DND-41 (cell line): ENCODE data around the gene TRPM3.

Experiments used
- ATAC-seq: fragments of 200-7000 bp; cut with Tn5 transposase; 3 replicates; pipeline ENCODE4 v1.9.1; 2021; ENCODE audit warnings: low read depth; ENCODE audit not compliant: insufficient read depth
- DNase-seq: peaks from one replicate; pipeline ENCODE4 v3.0.0-alpha.2; 2020
- H2AFZ ChIP-seq: 2 replicates; pipeline ENCODE4 v1.6.0; 2012; ENCODE audit warnings: low read depth, low read length
- H3K27ac ChIP-seq: 2 replicates; pipeline ENCODE4 v1.5.1; 2012; ENCODE audit warnings: low read length, inconsistent platforms
- H3K27me3 ChIP-seq: fragments of 200-600 bp; sonication (generic); 2 replicates; pipeline ENCODE4 v1.6.0; 2012; ENCODE audit warnings: low read length, mild to moderate bottlenecking, inconsistent platforms; ENCODE audit not compliant: insufficient read depth, poor library complexity
- H3K36me3 ChIP-seq: 2 replicates; pipeline ENCODE4 v1.5.1; 2012; ENCODE audit warnings: low read length, inconsistent platforms; ENCODE audit not compliant: insufficient read depth
- H3K4me1 ChIP-seq: 2 replicates; pipeline ENCODE4 v1.5.1; 2012; ENCODE audit warnings: mild to moderate bottlenecking, low read length; ENCODE audit not compliant: insufficient read depth
- H3K4me2 ChIP-seq: 2 replicates; pipeline ENCODE4 v1.6.0; 2012; ENCODE audit warnings: mild to moderate bottlenecking, moderate library complexity, low read length, inconsistent platforms; ENCODE audit not compliant: insufficient read depth
- H3K4me3 ChIP-seq, 2 experiments: fragments of 200-600 bp in 1 of 2; shearing (Covaris generic) in 1 of 2; 2 replicates each; pipeline ENCODE4 v1.5.1; 2012 to 2016; ENCODE audit warnings: inconsistent platforms in 2 of 2, low read length in 2 of 2, mild to moderate bottlenecking in 2 of 2, low read depth in 1 of 2, moderate library complexity in 1 of 2
- H3K79me2 ChIP-seq: 2 replicates; pipeline ENCODE4 v1.6.0; 2012; ENCODE audit warnings: low read length, inconsistent platforms; ENCODE audit not compliant: insufficient read depth
- H3K9ac ChIP-seq: 2 replicates; pipeline ENCODE4 v1.6.0; 2012; ENCODE audit warnings: low read depth, mild to moderate bottlenecking, inconsistent platforms, low read length, moderate library complexity
- H3K9me3 ChIP-seq: 2 replicates; pipeline ENCODE4 v1.5.1; 2012; ENCODE audit warnings: low read length, moderate library complexity, mild to moderate bottlenecking, inconsistent platforms; ENCODE audit not compliant: insufficient read depth, severe bottlenecking
- H4K20me1 ChIP-seq: 2 replicates; pipeline ENCODE4 v1.6.0; 2012; ENCODE audit warnings: low read length; ENCODE audit not compliant: insufficient read depth
- CTCF ChIP-seq: IDR thresholded peaks from 2 replicates; pipeline ENCODE4 v1.5.1; 2012; ENCODE audit warnings: borderline replicate concordance, low read length, moderate library complexity, mild to moderate bottlenecking; ENCODE audit not compliant: poor library complexity, severe bottlenecking; ENCODE audit errors: extremely low read depth
- EZH2 ChIP-seq: IDR thresholded peaks from 3 replicates; pipeline ENCODE4 v1.6.1; 2012; ENCODE audit warnings: borderline replicate concordance, low read depth, mild to moderate bottlenecking, moderate library complexity, low read length, inconsistent platforms; ENCODE audit not compliant: severe bottlenecking

The TRPM3 gene

DNA sequence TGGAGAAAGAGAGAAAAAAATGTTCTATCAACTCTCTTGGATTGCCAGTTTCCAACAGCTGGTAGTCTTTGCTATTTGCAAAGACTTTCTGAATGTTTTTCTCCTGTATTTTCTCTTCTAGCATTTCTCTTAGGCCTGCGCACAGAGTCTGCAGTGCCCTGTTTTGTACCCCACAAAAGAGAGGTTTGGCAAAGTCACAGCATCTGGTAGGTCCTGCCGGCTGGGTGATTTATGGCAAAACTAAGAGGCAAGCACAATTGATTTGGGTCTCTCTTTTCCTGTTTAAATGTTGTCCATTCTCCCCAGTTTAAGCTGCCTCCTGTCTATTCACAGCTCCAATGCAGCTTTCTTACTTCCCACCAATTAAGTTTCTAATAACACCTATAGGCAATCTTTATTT, 193.9 kb downstream of the TRPM3 start:
- Histone ChIP-seq H3K9ac (no peak overlapping the region), H3K9me3 (no peaks in the 10 kb centered on the region), H3K4me3 (no peak overlapping the region), H3K79me2 (no peaks in the 10 kb centered on the region), H2AFZ (no peak overlapping the region), H3K36me3 (no peaks in the 10 kb centered on the region), H3K27ac (no peak overlapping the region), H4K20me1 (no peaks in the 10 kb centered on the region), H3K27me3 (no peaks in the 10 kb centered on the region), H3K4me1 (no peaks in the 10 kb centered on the region), H3K4me2 (no peak overlapping the region)
- no peak for DNase-seq
- no peak for TF ChIP-seq CTCF
- TF ChIP-seq EZH2: no peak
- ATAC-seq: no peak

GRCh38 chr9:70924895-70925547, 196.4 kb downstream of the TRPM3 start:
- Histone ChIP-seq H3K36me3 (no peaks in the 10 kb centered on the region), H3K27me3 (no peaks in the 10 kb centered on the region), H3K79me2 (no peaks in the 10 kb centered on the region), H3K4me2 (no peak overlapping the region), H4K20me1 (no peaks in the 10 kb centered on the region), H3K4me3 (no peak overlapping the region), H3K27ac (no peak overlapping the region), H3K4me1 (no peaks in the 10 kb centered on the region), H3K9me3 (no peaks in the 10 kb centered on the region), H2AFZ (no peak overlapping the region), H3K9ac (no peak overlapping the region)
- ATAC-seq (peak; percentile 45; the same call in 1 of the 3 replicates), DNase-seq (peak; percentile 11)
- TF ChIP-seq EZH2: no peak
- peak; percentile 75 for TF ChIP-seq CTCF

- no peak overlapping the region for H2AFZ ChIP-seq
- H3K27ac ChIP-seq: no peak overlapping the region
- no peaks in the 10 kb centered on the region for H3K79me2 ChIP-seq
- TF ChIP-seq EZH2 (no peak), CTCF (no peak)
- H3K4me1 ChIP-seq: no peaks in the 10 kb centered on the region
- no peaks in the 10 kb centered on the region for H3K9me3 ChIP-seq
- DNase-seq (no peak), ATAC-seq (no peak)
- no peaks in the 10 kb centered on the region for H3K36me3 ChIP-seq
- H3K9ac ChIP-seq: no peak overlapping the region
- H3K4me2 ChIP-seq: no peak overlapping the region
- H3K27me3 ChIP-seq: no peaks in the 10 kb centered on the region
- no peak overlapping the region for H3K4me3 ChIP-seq
- no peaks in the 10 kb centered on the region for H4K20me1 ChIP-seq
Measured at GRCh38 chr9:70924380-70924779, 197.0 kb downstream of the TRPM3 start.

GRCh38 chr9:70923961-70924360, 197.5 kb downstream of the TRPM3 start:
- Histone ChIP-seq H4K20me1 (no peaks in the 10 kb centered on the region), H3K79me2 (no peaks in the 10 kb centered on the region), H3K4me2 (no peak overlapping the region), H3K27me3 (no peaks in the 10 kb centered on the region), H3K4me1 (no peaks in the 10 kb centered on the region), H3K27ac (no peak overlapping the region), H3K4me3 (no peak overlapping the region), H2AFZ (no peak overlapping the region), H3K9me3 (no peaks in the 10 kb centered on the region), H3K9ac (no peak overlapping the region), H3K36me3 (no peaks in the 10 kb centered on the region)
- ATAC-seq (no peak), DNase-seq (no peak)
- no peak for TF ChIP-seq CTCF
- no peak for TF ChIP-seq EZH2
